ENCODE results near the gene USP10. TPM values are rescaled to one million over a fixed set of nuclear protein-coding genes. Genes with fewer than 3 reads are reported as not detected.

The USP10 gene
- total RNA-seq, 1 experiment from 2014 or later = 203 TPM

- H3K27ac ChIP-seq (ENCODE audit: insufficient read length, low read depth, low read length) = no peak overlapping the region
- no peak overlapping the region for H3K14ac ChIP-seq (ENCODE audit: insufficient read depth, low read length)
- no peak overlapping the region for H2AK5ac ChIP-seq (ENCODE audit: insufficient read length, low read length)
- no peak overlapping the region for H2BK15ac ChIP-seq (ENCODE audit: low read depth, low read length)
- H3K4me1 ChIP-seq (ENCODE audit: insufficient read depth, low read length) = peaks cover 8% of the 10 kb centered on the region; the same call in 1 of the 2 replicates
- Mint-ChIP-seq H3K9me3 (peaks cover 0 to 3% of the 10 kb centered on the region in 2 experiments; a peak in 1 of 5 replicates), H3K4me3 (no peak overlapping the region), H3K4me1 (peaks cover 15 to 18% of the 10 kb centered on the region in 2 experiments), H3K27me3 (ENCODE audit: low read depth) (peaks cover 14% of the 10 kb centered on the region), H3K36me3 (ENCODE audit: insufficient read depth in 1 of 3, low read depth in 3 of 3) (no peaks in the 10 kb centered on the region), H3K27ac (no peak overlapping the region)
- H3K23me2 ChIP-seq (ENCODE audit: insufficient read length, low read depth, low read length, poor library complexity, severe bottlenecking) = no peaks in the 10 kb centered on the region
- H3K27me3 ChIP-seq (ENCODE audit: insufficient read depth, low read length) = no peaks in the 10 kb centered on the region
- TF ChIP-seq, protein P1, sequence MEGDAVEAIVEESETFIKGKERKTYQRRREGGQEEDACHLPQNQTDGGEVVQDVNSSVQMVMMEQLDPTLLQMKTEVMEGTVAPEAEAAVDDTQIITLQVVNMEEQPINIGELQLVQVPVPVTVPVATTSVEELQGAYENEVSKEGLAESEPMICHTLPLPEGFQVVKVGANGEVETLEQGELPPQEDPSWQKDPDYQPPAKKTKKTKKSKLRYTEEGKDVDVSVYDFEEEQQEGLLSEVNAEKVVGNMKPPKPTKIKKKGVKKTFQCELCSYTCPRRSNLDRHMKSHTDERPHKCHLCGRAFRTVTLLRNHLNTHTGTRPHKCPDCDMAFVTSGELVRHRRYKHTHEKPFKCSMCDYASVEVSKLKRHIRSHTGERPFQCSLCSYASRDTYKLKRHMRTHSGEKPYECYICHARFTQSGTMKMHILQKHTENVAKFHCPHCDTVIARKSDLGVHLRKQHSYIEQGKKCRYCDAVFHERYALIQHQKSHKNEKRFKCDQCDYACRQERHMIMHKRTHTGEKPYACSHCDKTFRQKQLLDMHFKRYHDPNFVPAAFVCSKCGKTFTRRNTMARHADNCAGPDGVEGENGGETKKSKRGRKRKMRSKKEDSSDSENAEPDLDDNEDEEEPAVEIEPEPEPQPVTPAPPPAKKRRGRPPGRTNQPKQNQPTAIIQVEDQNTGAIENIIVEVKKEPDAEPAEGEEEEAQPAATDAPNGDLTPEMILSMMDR (conservative IDR thresholded peaks at IDR 0.05) = no peak
- WGBS (ENCODE audit: extremely low coverage, insufficient read length, low lambda C conversion rate) = no CpG with 5 or more reads among the region's 2 CpGs
- no peaks in the 10 kb centered on the region for H3K79me2 ChIP-seq (ENCODE audit: insufficient read depth, low read length)
- H3T11ph ChIP-seq (ENCODE audit: low read length) = no peak overlapping the region
- H2BK12ac ChIP-seq (ENCODE audit: insufficient read length, low read depth, low read length) = no peak overlapping the region
- no peak overlapping the region for H4K8ac ChIP-seq (replicated peaks; ENCODE audit: insufficient read length, low read depth, low read length)
- no peak overlapping the region for H2BK20ac ChIP-seq (ENCODE audit: low read depth, low read length, poor library complexity, severe bottlenecking)
- no peak overlapping the region for H3K4me2 ChIP-seq (ENCODE audit: insufficient read depth, insufficient read length, low read length)
- no peak overlapping the region for H3K4ac ChIP-seq (ENCODE audit: low read depth, low read length)
- no peak for DNase-seq
- no peaks in the 10 kb centered on the region for H3K9me3 ChIP-seq (ENCODE audit: control insufficient read depth, low read depth, low read length)
- H3K9ac ChIP-seq (ENCODE audit: extremely low read depth, insufficient read length, low read length) = no peak overlapping the region
- H4K5ac ChIP-seq (ENCODE audit: insufficient read length, low read depth, low read length) = no peak overlapping the region
- no peak overlapping the region for H2BK120ac ChIP-seq (ENCODE audit: low read depth, low read length, poor library complexity, severe bottlenecking)
- no peak overlapping the region for H4K91ac ChIP-seq (ENCODE audit: insufficient read length, low read depth, low read length)
- no peak overlapping the region for H3K23ac ChIP-seq (ENCODE audit: insufficient read length, low read depth, low read length)
- no peaks in the 10 kb centered on the region for H3K79me1 ChIP-seq (ENCODE audit: insufficient read depth, low read depth, low read length, poor library complexity, severe bottlenecking)
- H4K20me1 ChIP-seq (ENCODE audit: control insufficient read depth, insufficient read depth, insufficient read length) = no peaks in the 10 kb centered on the region
- H3K56ac ChIP-seq (ENCODE audit: insufficient read length, low read depth, low read length) = no peak overlapping the region
- no peak overlapping the region for H2AFZ ChIP-seq (ENCODE audit: low read length)
- no peak overlapping the region for H3K18ac ChIP-seq (ENCODE audit: insufficient read length, low read depth, low read length)
- H2BK5ac ChIP-seq (ENCODE audit: insufficient read length, low read length) = no peak overlapping the region
Measured at GRCh38 chr16:84675884-84676283, 23.9 kb upstream of the USP10 start.

Data from H9 (cell line).